GM19372 (cell line): Measurements from ENCODE around the gene C10orf105.

Experiments used
- ATAC-seq: cut with Tn5 transposase; IDR thresholded peaks from one replicate; pipeline ENCODE4 v1.9.1; 2021; ENCODE audit warnings: mild to moderate bottlenecking, low read depth, moderate library complexity; ENCODE audit not compliant: unreplicated experiment

Gene C10orf105

GRCh38 chr10:71719464-71720201 lies at the start of gene C10orf105:
Gene C10orf105 (minus strand): TSS chr10:71719778. CDS start chr10:71716337, 3,441 bp downstream.
- no peak for ATAC-seq

- no peak for ATAC-seq
Observed at GRCh38 chr10:71767420-71768035, 48.0 kb upstream of the C10orf105 start.

GRCh38 chr10:71766717-71767419 lies 47.3 kb upstream of the C10orf105 start:
- no peak for ATAC-seq

GRCh38 chr10:71765906-71766716 lies 46.5 kb upstream of the C10orf105 start:
- ATAC-seq = no peak

GRCh38 chr10:71765176-71765904 lies 45.8 kb upstream of the C10orf105 start:
- no peak for ATAC-seq

GRCh38 chr10:71763352-71764127 lies 44.0 kb upstream of the C10orf105 start:
- ATAC-seq = no peak

GRCh38 chr10:71762324-71762723 lies 42.7 kb upstream of the C10orf105 start:
- no peak for ATAC-seq

GRCh38 chr10:71761541-71762113 lies 42.0 kb upstream of the C10orf105 start:
- no peak for ATAC-seq

GRCh38 chr10:71761105-71761511 lies 41.5 kb upstream of the C10orf105 start:
- no peak for ATAC-seq

- no peak for ATAC-seq
Observed at GRCh38 chr10:71757399-71757922, 37.9 kb upstream of the C10orf105 start.

- ATAC-seq = no peak
Observed at GRCh38 chr10:71756311-71757191, 37.0 kb upstream of the C10orf105 start.

GRCh38 chr10:71755179-71755879 lies 35.8 kb upstream of the C10orf105 start:
- ATAC-seq = no peak

- ATAC-seq = no peak
Observed at GRCh38 chr10:71754562-71754961, 35.0 kb upstream of the C10orf105 start.

GRCh38 chr10:71753960-71754505 lies 34.5 kb upstream of the C10orf105 start:
- ATAC-seq = no peak

GRCh38 chr10:71753091-71753959 lies 33.7 kb upstream of the C10orf105 start:
- ATAC-seq = no peak
